Vagina (tissue), 2 donors: ENCODE measurements around the gene EZH2. TPM values are rescaled to one million over a fixed set of nuclear protein-coding genes. Genes with fewer than 3 reads are reported as not detected.

ENCODE experiments used
- DNase-seq, 2 donors: peaks; one replicate each; pipeline ENCODE4 v3.0.0-alpha.2; 2017; ENCODE audit errors: extremely low spot score in 2 of 2
- H3K27ac ChIP-seq: fragments of 200-600 bp; sonication (generic); one replicate; pipeline ENCODE4 v1.5.1; 2019
- H3K27me3 ChIP-seq: fragments of 200-600 bp; sonication (generic); one replicate; pipeline ENCODE4 v1.5.1; 2019
- H3K36me3 ChIP-seq, 2 donors: fragments of 200-600 bp; sonication (generic); one replicate each; pipeline ENCODE4 v1.5.1; 2017 to 2019
- H3K4me1 ChIP-seq: fragments of 200-600 bp; sonication (generic); one replicate; pipeline ENCODE4 v1.5.1; 2019
- H3K4me3 ChIP-seq, 2 donors: fragments of 200-600 bp; sonication (generic); 1 replicate in 1 of 2; 2 replicates in 1 of 2; pipeline ENCODE4 v1.5.1; 2016 to 2019
- H3K9me3 ChIP-seq: fragments of 200-600 bp; sonication (generic); one replicate; pipeline ENCODE4 v1.5.1; 2019
- CTCF ChIP-seq, 3 experiments: fragments of 450-650 bp in 2 of 3; fragments of 200-600 bp in 1 of 3; sonication (generic) in 1 of 3; IDR thresholded peaks; one replicate each; pipeline ENCODE4 v1.5.1; 2017 to 2019; ENCODE audit warnings: antibody characterized with exemption in 3 of 3, mild to moderate bottlenecking in 2 of 3, moderate library complexity in 2 of 3
- POLR2A ChIP-seq, 2 donors: fragments of 450-650 bp; IDR thresholded peaks; one replicate each; pipeline ENCODE4 v1.6.1; 2017; ENCODE audit warnings: antibody characterized with exemption in 2 of 2, mild to moderate bottlenecking in 2 of 2, moderate library complexity in 2 of 2
- POLR2AphosphoS5 ChIP-seq, 2 donors: sonication (generic); formaldehyde crosslinking; IDR thresholded peaks; one replicate each; pipeline ENCODE4 v1.9.0; 2017; ENCODE audit warnings: antibody characterized with exemption in 2 of 2, mild to moderate bottlenecking in 2 of 2, low read depth in 1 of 2; ENCODE audit not compliant: insufficient read depth in 1 of 2
- intact Hi-C: fragments of 100-400 bp; cut with DNase I; formaldehyde crosslinking; loops from one replicate; pipeline ENCODE4 v1.15.1; 2023
- total RNA-seq: library from RNA; depleted of rRNA; stranded (reverse); fragments of >200 nt; gene quantifications from one replicate; pipeline ENCODE4 v1.2.3, GENCODE V29; 2016

The EZH2 gene
- total RNA-seq, 1 donor from 2014 or later: 7.9 TPM

GRCh38 chr7:148809856-148810255, 74.2 kb downstream of the EZH2 start:
- intact Hi-C loops: no loop called here
- TF ChIP-seq POLR2AphosphoS5 (IDR thresholded peaks at IDR 0.05; ENCODE audit: insufficient read depth in 1 of 2, low read depth in 1 of 2) (no peak), CTCF (IDR thresholded peaks at IDR 0.05) (no peak), POLR2A (IDR thresholded peaks at IDR 0.05) (no peak)
- no peak for DNase-seq
- no peaks in the 10 kb centered on the region for H3K9me3 ChIP-seq
- H3K27me3 ChIP-seq: no peaks in the 10 kb centered on the region
- H3K4me3 ChIP-seq: no peak overlapping the region
- no peaks in the 10 kb centered on the region for H3K4me1 ChIP-seq
- H3K27ac ChIP-seq: no peak overlapping the region
- H3K36me3 ChIP-seq: peaks cover 0 to 7% of the 10 kb centered on the region in 2 donors

GRCh38 chr7:148807436-148807835, 76.7 kb downstream of the EZH2 start:
- no peak for TF ChIP-seq CTCF (IDR thresholded peaks at IDR 0.05)
- TF ChIP-seq POLR2A (IDR thresholded peaks at IDR 0.05): no peak
- Histone ChIP-seq H3K9me3 (no peaks in the 10 kb centered on the region), H3K27me3 (no peaks in the 10 kb centered on the region), H3K4me3 (no peak overlapping the region), H3K36me3 (peaks cover 0 to 4% of the 10 kb centered on the region in 2 donors), H3K4me1 (no peaks in the 10 kb centered on the region), H3K27ac (no peak overlapping the region)
- intact Hi-C loops: no loop called here
- no peak for DNase-seq

- intact Hi-C loops: no loop called here
Measured at GRCh38 chr7:148806187-148806586, 77.9 kb downstream of the EZH2 start.

GRCh38 chr7:148804343-148805235, 79.5 kb downstream of the EZH2 start:
- Histone ChIP-seq H3K9me3 (no peaks in the 10 kb centered on the region), H3K4me3 (no peak overlapping the region), H3K36me3 (peaks cover 0 to 23% of the 10 kb centered on the region in 2 donors), H3K4me1 (no peaks in the 10 kb centered on the region), H3K27ac (no peak overlapping the region), H3K27me3 (no peaks in the 10 kb centered on the region)
- DNase-seq: no peak
- intact Hi-C loops: no loop called here
- TF ChIP-seq POLR2A (IDR thresholded peaks at IDR 0.05): no peak
- TF ChIP-seq CTCF (IDR thresholded peaks at IDR 0.05): no peak
- TF ChIP-seq POLR2AphosphoS5 (IDR thresholded peaks at IDR 0.05; ENCODE audit: insufficient read depth in 1 of 2, low read depth in 1 of 2): no peak

More at GRCh38 chr7:148806187-148806586, 77.9 kb downstream of the EZH2 start:
- H3K9me3 ChIP-seq: no peaks in the 10 kb centered on the region
- no peaks in the 10 kb centered on the region for H3K27me3 ChIP-seq
- no peak overlapping the region for H3K4me3 ChIP-seq
- DNase-seq: no peak
- H3K27ac ChIP-seq: no peak overlapping the region
- TF ChIP-seq POLR2A (IDR thresholded peaks at IDR 0.05): no peak
- TF ChIP-seq CTCF (IDR thresholded peaks at IDR 0.05): no peak
- TF ChIP-seq POLR2AphosphoS5 (IDR thresholded peaks at IDR 0.05; ENCODE audit: insufficient read depth in 1 of 2, low read depth in 1 of 2): no peak
- H3K4me1 ChIP-seq: no peaks in the 10 kb centered on the region
- peaks cover 0 to 14% of the 10 kb centered on the region in 2 donors for H3K36me3 ChIP-seq

GRCh38 chr7:148803094-148803493, 81.0 kb downstream of the EZH2 start:
- H3K36me3 ChIP-seq: peaks cover 3 to 34% of the 10 kb centered on the region in 2 donors
- intact Hi-C loops: no loop called here

More at GRCh38 chr7:148803094-148803493, 81.0 kb downstream of the EZH2 start:
- DNase-seq: no peak
- no peak for TF ChIP-seq POLR2A (IDR thresholded peaks at IDR 0.05)
- TF ChIP-seq CTCF (IDR thresholded peaks at IDR 0.05): no peak
- TF ChIP-seq POLR2AphosphoS5 (IDR thresholded peaks at IDR 0.05; ENCODE audit: insufficient read depth in 1 of 2, low read depth in 1 of 2): no peak
- H3K4me3 ChIP-seq: no peak overlapping the region
- no peak overlapping the region for H3K27ac ChIP-seq
- no peaks in the 10 kb centered on the region for H3K4me1 ChIP-seq
- H3K27me3 ChIP-seq: no peaks in the 10 kb centered on the region
- no peaks in the 10 kb centered on the region for H3K9me3 ChIP-seq
